SK-N-SH (cell line): ENCODE data around the gene TMIE. TPM values are rescaled to one million over a fixed set of nuclear protein-coding genes. Genes with fewer than 3 reads are reported as not detected.

ENCODE experiments used
- CTCF ChIA-PET: fragments of 300-600, 350-600 bp; formaldehyde crosslinking; extraction: SDS; loops from one replicate; lab custom pipeline; 2021; lab: Yijun Ruan, JAX
- POLR2A ChIA-PET: fragments of 350-600 bp; sonication (Branson Sonifier 250); formaldehyde crosslinking; extraction: SDS; loops from one replicate; lab custom pipeline; 2020; ENCODE audit warnings: antibody characterized with exemption, inconsistent platforms; lab: Yijun Ruan, JAX
- DNase-seq: peaks from one replicate; pipeline ENCODE4 v3.0.0; 2012
- H2AFZ ChIP-seq: fragments of 200-600 bp; sonication (generic); 2 replicates; pipeline ENCODE4 v1.8.1; 2016; ENCODE audit warnings: antibody characterized with exemption, mild to moderate bottlenecking, low read depth
- H3F3A ChIP-seq: fragments of 200-600 bp; sonication (generic); replicated peaks from 2 replicates; pipeline ENCODE3; 2016; ENCODE audit warnings: antibody characterized with exemption, mild to moderate bottlenecking; ENCODE audit not compliant: insufficient read depth
- H3K27ac ChIP-seq, 2 experiments: fragments of 200-500 bp in 1 of 2; fragments of 200-600 bp in 1 of 2; sonication (Bioruptor generic) in 1 of 2; sonication (generic), shearing (Covaris generic) in 1 of 2; 2 replicates each; pipeline versions ENCODE4 v1.5.1 to v1.6.1; 2014 to 2016; ENCODE audit warnings: low read depth in 2 of 2, inconsistent platforms in 1 of 2, low read length in 1 of 2, mild to moderate bottlenecking in 1 of 2, mixed read lengths in 1 of 2
- H3K27me3 ChIP-seq: fragments of 200-600 bp; sonication (generic), shearing (Covaris generic); 2 replicates; pipeline ENCODE4 v1.6.1; 2016; ENCODE audit warnings: mixed run types; ENCODE audit not compliant: insufficient read depth
- H3K36me3 ChIP-seq, 2 experiments: fragments of 200-500 bp in 1 of 2; fragments of 200-600 bp in 1 of 2; sonication (Bioruptor generic) in 1 of 2; sonication (generic) in 1 of 2; replicated peaks in 1 of 2; 2 replicates each; pipeline versions ENCODE3 to v1.5.1; 2014 to 2016; ENCODE audit warnings: low read length in 1 of 2, mild to moderate bottlenecking in 1 of 2; ENCODE audit not compliant: insufficient read depth in 2 of 2, control insufficient read depth in 1 of 2
- H3K4me1 ChIP-seq, 2 experiments: fragments of 200-500 bp in 1 of 2; fragments of 200-600 bp in 1 of 2; sonication (Bioruptor generic) in 1 of 2; sonication (generic), shearing (Covaris generic) in 1 of 2; 2 replicates each; pipeline versions ENCODE4 v1.5.1 to v1.6.1; 2014 to 2016; ENCODE audit warnings: low read depth in 1 of 2, low read length in 1 of 2, mixed run types in 1 of 2; ENCODE audit not compliant: insufficient read depth in 2 of 2, control insufficient read depth in 1 of 2
- H3K4me2 ChIP-seq: fragments of 200-600 bp; sonication (generic), shearing (Covaris generic); 2 replicates; pipeline ENCODE4 v1.6.1; 2017; ENCODE audit warnings: mixed run types
- H3K4me3 ChIP-seq, 2 experiments: fragments of 200-500 bp in 1 of 2; fragments of 200-600 bp in 1 of 2; sonication (Bioruptor generic) in 1 of 2; sonication (generic), shearing (Covaris generic) in 1 of 2; 2 replicates each; pipeline versions ENCODE4 v1.5.1 to v1.8.1; 2014 to 2016; ENCODE audit warnings: low read depth in 2 of 2, inconsistent platforms in 1 of 2, low read length in 1 of 2, mild to moderate bottlenecking in 1 of 2, mixed read lengths in 1 of 2, moderate library complexity in 1 of 2
- H3K79me2 ChIP-seq: fragments of 200-600 bp; sonication (generic); 2 replicates; pipeline ENCODE4 v1.8.1; 2017; ENCODE audit warnings: mild to moderate bottlenecking; ENCODE audit not compliant: insufficient read depth
- H3K9ac ChIP-seq: fragments of 200-600 bp; sonication (generic); 2 replicates; pipeline ENCODE4 v1.6.1; 2017; ENCODE audit warnings: mixed run types
- H3K9me2 ChIP-seq: fragments of 200-600 bp; sonication (generic); 2 replicates; pipeline ENCODE4 v1.6.1; 2017; ENCODE audit warnings: mixed run types
- H3K9me3 ChIP-seq: fragments of 200-600 bp; sonication (generic); 2 replicates; pipeline ENCODE4 v1.6.1; 2017; ENCODE audit warnings: mixed run types, mild to moderate bottlenecking, moderate library complexity
- H4K20me1 ChIP-seq: fragments of 200-600 bp; sonication (generic); 2 replicates; pipeline ENCODE4 v1.6.1; 2017; ENCODE audit warnings: mild to moderate bottlenecking, mixed run types; ENCODE audit not compliant: insufficient read depth
- CHD2 ChIP-seq: fragments of 150-350 bp; IDR thresholded peaks from 2 replicates; pipeline ENCODE4 v1.6.1; 2018; ENCODE audit warnings: low read length; ENCODE audit not compliant: partially characterized antibody
- CTCF ChIP-seq: fragments of 200-600 bp; sonication (generic); IDR thresholded peaks from 2 replicates; pipeline ENCODE4 v1.6.1; 2017; ENCODE audit warnings: antibody characterized with exemption, mild to moderate bottlenecking, moderate library complexity
- ELF1 ChIP-seq: IDR thresholded peaks from 2 replicates; pipeline ENCODE4 v1.4.0; 2012
- EZH2phosphoT487 ChIP-seq: fragments of 200-600 bp; sonication (generic); IDR thresholded peaks from 2 replicates; pipeline ENCODE4 v1.6.1; 2017; ENCODE audit warnings: low read depth, mixed run types, mild to moderate bottlenecking, antibody characterized with exemption, moderate library complexity, borderline replicate concordance
- FOSL2 ChIP-seq: IDR thresholded peaks from 2 replicates; pipeline ENCODE4 v1.4.0; 2012; ENCODE audit warnings: low read depth, mild to moderate bottlenecking, moderate library complexity, borderline replicate concordance
- FOXM1 ChIP-seq: IDR thresholded peaks from 2 replicates; pipeline ENCODE4 v1.4.0; 2012; ENCODE audit warnings: low read depth, mild to moderate bottlenecking
- GABPA ChIP-seq: IDR thresholded peaks from 2 replicates; pipeline ENCODE4 v1.4.0; 2012; ENCODE audit warnings: low read depth, mild to moderate bottlenecking
- GATA2 ChIP-seq: sonication (generic); formaldehyde crosslinking; IDR thresholded peaks from 2 replicates; pipeline ENCODE4 v1.5.0; 2020; ENCODE audit warnings: mild to moderate bottlenecking, missing genetic modification reagents
- JUND ChIP-seq: IDR thresholded peaks from 2 replicates; pipeline ENCODE4 v1.4.0; 2012
- MAX ChIP-seq: IDR thresholded peaks from 2 replicates; pipeline ENCODE4 v1.4.0; 2012; ENCODE audit warnings: low read depth
- NFIC ChIP-seq: IDR thresholded peaks from 2 replicates; pipeline ENCODE4 v1.4.0; 2012; ENCODE audit warnings: borderline replicate concordance
- POLR2AphosphoS5 ChIP-seq: IDR thresholded peaks from 2 replicates; pipeline ENCODE4 v1.6.1; 2012; ENCODE audit warnings: low read depth, low read length
- RCOR1 ChIP-seq: fragments of 150-350 bp; IDR thresholded peaks from 2 replicates; pipeline ENCODE4 v1.6.1; 2017; ENCODE audit warnings: antibody characterized with exemption, low read length
- RFX5 ChIP-seq: IDR thresholded peaks from 2 replicates; pipeline ENCODE4 v1.6.1; 2012; ENCODE audit warnings: mild to moderate bottlenecking, improper control_type of control experiment, low read length
- RXRA ChIP-seq: IDR thresholded peaks from 2 replicates; pipeline ENCODE4 v1.4.0; 2012; ENCODE audit warnings: low read depth, mild to moderate bottlenecking, borderline replicate concordance
- SIN3A ChIP-seq: IDR thresholded peaks from 2 replicates; pipeline ENCODE4 v1.6.1; 2012; ENCODE audit warnings: low read depth, mild to moderate bottlenecking, low read length, moderate library complexity, borderline replicate concordance
- SMC3 ChIP-seq: IDR thresholded peaks from 2 replicates; pipeline ENCODE4 v1.6.1; 2012; ENCODE audit warnings: low read depth, low read length, improper control_type of control experiment
- TEAD4 ChIP-seq: IDR thresholded peaks from 2 replicates; pipeline ENCODE4 v1.4.0; 2012; ENCODE audit warnings: mild to moderate bottlenecking, borderline replicate concordance; ENCODE audit not compliant: insufficient read depth
- USF2 ChIP-seq: fragments of 150-350 bp; IDR thresholded peaks from 2 replicates; pipeline ENCODE4 v1.6.1; 2017; ENCODE audit warnings: antibody characterized with exemption, low read length, low read depth, borderline replicate concordance
- ZBTB33 ChIP-seq: IDR thresholded peaks from 2 replicates; pipeline ENCODE4 v1.4.0; 2012; ENCODE audit warnings: low read depth, borderline replicate concordance
- WGBS: methylation state at CpG from one replicate; pipeline ENCODE4 v1.1.6; 2017; ENCODE audit warnings: low lambda C conversion rate; 5-methylcytosine and 5-hydroxymethylcytosine counted together
- polyA plus RNA-seq, 3 experiments: library from polyadenylated mRNA; depleted of rRNA; stranded (reverse); fragments of >200 nt; gene quantifications; 2 replicates each; pipeline ENCODE4 v1.2.3, GENCODE V29; 2012

TMIE gene
- polyA plus RNA-seq, 1 of the 3 experiments (the other 2 are of a cell fraction): 0.03 TPM

GRCh38 chr3:46670000-46670890 lies 30.9 kb upstream of the TMIE start (continued):
- TF ChIP-seq ZBTB33: no peak
- TF ChIP-seq MAX: no peak
- TF ChIP-seq FOXM1: no peak
- TF ChIP-seq NFIC: no peak
- no peak for TF ChIP-seq FOSL2
- TF ChIP-seq, all 33 proteins: peak for 0

- CTCF ChIA-PET: interaction anchor here (1.1 to 5.4 kb wide), 3 partner anchors 182 to 239 kb away, joined by 3 to 24 read pairs (median 5); no protein-coding TSS in a partner anchor
- POLR2A ChIA-PET: no interaction called here
Measured at GRCh38 chr3:46670891-46671427, 30.2 kb upstream of the TMIE start.

More at GRCh38 chr3:46670891-46671427, 30.2 kb upstream of the TMIE start:
- Histone ChIP-seq H3K9me3 (no peaks in the 10 kb centered on the region), H3K4me3 (no peak overlapping the region), H3K4me1 (peaks cover 0 to 21% of the 10 kb centered on the region in 2 experiments; a peak in 1 of 4 replicates), H3K9ac (no peak overlapping the region), H3K4me2 (no peak overlapping the region), H3K9me2 (no peaks in the 10 kb centered on the region), H3F3A (no peaks in the 10 kb centered on the region), H3K27ac (no peak overlapping the region), H4K20me1 (no peaks in the 10 kb centered on the region), H3K36me3 (no peaks in the 10 kb centered on the region), H3K27me3 (no peaks in the 10 kb centered on the region), H2AFZ (no peak overlapping the region), H3K79me2 (no peaks in the 10 kb centered on the region)
- peak; percentile 11 for DNase-seq
- whole genome bisulfite sequencing: 33% methylated on average over 1 of the region's 4 CpGs
- TF ChIP-seq RXRA (no peak), RCOR1 (no peak), CHD2 (no peak), MAX (no peak), CTCF (no peak), SIN3A (no peak), SMC3 (no peak), POLR2AphosphoS5 (no peak), GABPA (no peak), USF2 (no peak), GATA2 (CRISPR knock-in tag) (no peak), ELF1 (no peak), TEAD4 (no peak), JUND (no peak), RFX5 (no peak), EZH2phosphoT487 (no peak)
